Measurements from ENCODE around the gene CCDC107. TPM values are rescaled to one million over a fixed set of nuclear protein-coding genes. Genes with fewer than 3 reads are reported as not detected.
A peak's percentile ranks its signal among the peaks of the same experiment; 100 is the strongest.

The CCDC107 gene
- total RNA-seq, 4 donors from 2014 or later, result 68.4 to 117 (median 104) TPM

GRCh38 chr9:35703906-35704672 is 46.0 kb downstream of the CCDC107 start:
- H3K9me3 ChIP-seq, result no peaks in the 10 kb centered on the region
- H3K36me3 ChIP-seq, result peaks cover 100% of the 10 kb centered on the region in 4 donors
- H3K27ac ChIP-seq (replicated peaks in 1 of 4), result peak overlapping the region; percentile 69 to 98 (median 96)
- no peak for DNase-seq (ENCODE audit: extremely low spot score)
- WGBS, result 93% methylated on average over 15 of the region's 26 CpGs
- H3K4me3 ChIP-seq, result no peak overlapping the region
- peaks cover 0 to 25% (median 1%) of the 10 kb centered on the region in 4 donors for H3K4me1 ChIP-seq
- intact Hi-C loops (cut with DNase I), result no loop called here
- no peaks in the 10 kb centered on the region for H3K27me3 ChIP-seq
- TF ChIP-seq CTCF (IDR thresholded peaks at IDR 0.05) (no peak), POLR2AphosphoS5 (IDR thresholded peaks at IDR 0.05) (peak in 1 of 2 donors; percentile 10), EP300 (IDR thresholded peaks at IDR 0.05) (no peak)

GRCh38 chr9:35705372-35705771 is 47.3 kb downstream of the CCDC107 start:
- Histone ChIP-seq H3K27ac (replicated peaks in 1 of 4) (peak overlapping the region; percentile 69 to 98 (median 96)), H3K27me3 (no peaks in the 10 kb centered on the region), H3K9me3 (no peaks in the 10 kb centered on the region), H3K4me3 (no peak overlapping the region), H3K36me3 (peaks cover 98 to 100% (median 100%) of the 10 kb centered on the region in 4 donors), H3K4me1 (peaks cover 0 to 14% (median 0%) of the 10 kb centered on the region in 4 donors)
- 75% methylated on average over 5 of the region's 8 CpGs for WGBS
- no peak for DNase-seq (ENCODE audit: extremely low spot score)
- TF ChIP-seq EP300 (IDR thresholded peaks at IDR 0.05) (no peak), POLR2AphosphoS5 (IDR thresholded peaks at IDR 0.05) (no peak), CTCF (IDR thresholded peaks at IDR 0.05) (no peak), POLR2A (IDR thresholded peaks at IDR 0.05; ENCODE audit: low read depth) (no peak)
- intact Hi-C loops (cut with DNase I), result no loop called here

- H3K36me3 ChIP-seq, result peaks cover 98 to 100% (median 100%) of the 10 kb centered on the region in 4 donors
- TF ChIP-seq POLR2A (IDR thresholded peaks at IDR 0.05; ENCODE audit: low read depth) (no peak), POLR2AphosphoS5 (IDR thresholded peaks at IDR 0.05) (no peak), EP300 (IDR thresholded peaks at IDR 0.05) (no peak), CTCF (IDR thresholded peaks at IDR 0.05) (no peak)
- H3K9me3 ChIP-seq, result no peaks in the 10 kb centered on the region
- H3K4me3 ChIP-seq, result no peak overlapping the region
- peaks cover 0 to 14% (median 0%) of the 10 kb centered on the region in 4 donors for H3K4me1 ChIP-seq
- no peak for DNase-seq (ENCODE audit: extremely low spot score)
- 89% methylated on average over 6 of the region's 7 CpGs for WGBS
- intact Hi-C loops (cut with DNase I), result no loop called here
- peak overlapping the region; percentile 69 to 98 (median 96) for H3K27ac ChIP-seq (replicated peaks in 1 of 4)
- no peaks in the 10 kb centered on the region for H3K27me3 ChIP-seq
Measured at GRCh38 chr9:35705836-35706430, 47.8 kb downstream of the CCDC107 start.

- Histone ChIP-seq H3K4me3 (no peak overlapping the region), H3K36me3 (peaks cover 98 to 100% (median 100%) of the 10 kb centered on the region in 4 donors), H3K27ac (replicated peaks in 1 of 4) (peak overlapping the region; percentile 69 to 98 (median 96)), H3K4me1 (peaks cover 0 to 9% (median 0%) of the 10 kb centered on the region in 4 donors), H3K27me3 (no peaks in the 10 kb centered on the region), H3K9me3 (no peaks in the 10 kb centered on the region)
- intact Hi-C loops (cut with DNase I), result no loop called here
- 87% methylated on average over 6 of the region's 10 CpGs for WGBS
- TF ChIP-seq CTCF (IDR thresholded peaks at IDR 0.05) (no peak), POLR2A (IDR thresholded peaks at IDR 0.05; ENCODE audit: low read depth) (no peak), EP300 (IDR thresholded peaks at IDR 0.05) (no peak), POLR2AphosphoS5 (IDR thresholded peaks at IDR 0.05) (no peak)
- DNase-seq (ENCODE audit: extremely low spot score), result no peak
Measured at GRCh38 chr9:35706951-35707350, 48.9 kb downstream of the CCDC107 start.
